ENCODE results near the gene WNT2B.

DNA sequence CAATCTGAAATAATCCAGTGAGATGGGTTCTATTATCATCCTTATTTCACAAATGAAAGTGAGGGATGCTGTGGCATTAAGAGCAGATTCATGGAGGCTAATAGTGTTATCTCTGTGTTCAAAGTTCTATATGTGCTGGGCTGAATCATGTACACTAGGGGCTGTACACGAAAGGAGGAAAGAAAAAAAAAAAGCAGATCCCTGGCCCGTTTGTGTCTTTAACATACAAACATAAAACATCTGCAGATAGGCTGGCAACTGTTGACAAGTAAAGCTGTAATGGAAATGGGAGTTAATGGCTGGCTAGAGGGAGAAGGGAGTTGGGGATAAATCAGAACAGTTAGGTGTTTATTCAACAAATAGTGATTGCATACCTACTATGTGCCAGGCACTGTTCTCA lies 3.1 kb downstream of the WNT2B start:
- TF ChIP-seq, protein P1, sequence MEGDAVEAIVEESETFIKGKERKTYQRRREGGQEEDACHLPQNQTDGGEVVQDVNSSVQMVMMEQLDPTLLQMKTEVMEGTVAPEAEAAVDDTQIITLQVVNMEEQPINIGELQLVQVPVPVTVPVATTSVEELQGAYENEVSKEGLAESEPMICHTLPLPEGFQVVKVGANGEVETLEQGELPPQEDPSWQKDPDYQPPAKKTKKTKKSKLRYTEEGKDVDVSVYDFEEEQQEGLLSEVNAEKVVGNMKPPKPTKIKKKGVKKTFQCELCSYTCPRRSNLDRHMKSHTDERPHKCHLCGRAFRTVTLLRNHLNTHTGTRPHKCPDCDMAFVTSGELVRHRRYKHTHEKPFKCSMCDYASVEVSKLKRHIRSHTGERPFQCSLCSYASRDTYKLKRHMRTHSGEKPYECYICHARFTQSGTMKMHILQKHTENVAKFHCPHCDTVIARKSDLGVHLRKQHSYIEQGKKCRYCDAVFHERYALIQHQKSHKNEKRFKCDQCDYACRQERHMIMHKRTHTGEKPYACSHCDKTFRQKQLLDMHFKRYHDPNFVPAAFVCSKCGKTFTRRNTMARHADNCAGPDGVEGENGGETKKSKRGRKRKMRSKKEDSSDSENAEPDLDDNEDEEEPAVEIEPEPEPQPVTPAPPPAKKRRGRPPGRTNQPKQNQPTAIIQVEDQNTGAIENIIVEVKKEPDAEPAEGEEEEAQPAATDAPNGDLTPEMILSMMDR (IDR thresholded peaks at IDR 0.05) = no peak
- no peak for TF ChIP-seq MXI1 (IDR thresholded peaks at IDR 0.05; ENCODE audit: low read depth, low read length)
- no peak for TF ChIP-seq SMC3 (IDR thresholded peaks at IDR 0.05; ENCODE audit: low read depth, low read length)
- TF ChIP-seq ZBTB33 (IDR thresholded peaks at IDR 0.05; ENCODE audit: borderline replicate concordance, low read depth) = no peak
- TF ChIP-seq RFX5 (IDR thresholded peaks at IDR 0.05; ENCODE audit: low read length) = peak; percentile 70; the same call in 1 of the 2 replicates
- no peak for TF ChIP-seq FOXJ3 (CRISPR knock-in tag; IDR thresholded peaks at IDR 0.05)
